ENCODE measurements around the gene KCNQ1.

Gene KCNQ1

GRCh38 chr11:2649400-2649799 lies 204.6 kb downstream of the KCNQ1 start:
- no peak for DNase-seq (ENCODE audit: low read depth, low spot score)

DNA sequence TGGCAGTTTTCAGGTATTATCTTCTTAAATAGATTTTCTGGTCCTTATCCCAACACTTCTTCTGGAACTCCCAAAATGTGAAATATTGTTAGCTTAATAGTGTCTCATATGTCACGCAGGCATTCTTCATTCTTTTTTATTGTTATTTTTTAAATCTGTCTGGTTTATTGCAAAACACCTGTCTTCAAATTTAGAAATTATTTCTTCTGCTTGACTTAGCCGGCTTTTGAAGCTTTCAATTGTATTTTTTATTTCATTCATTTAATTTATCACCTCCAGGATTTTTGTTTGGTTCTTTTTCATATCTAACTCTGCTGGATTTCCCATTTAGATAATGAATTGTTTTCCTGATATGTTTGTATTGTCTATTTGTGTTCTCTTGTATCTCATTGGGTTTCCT lies 205.0 kb downstream of the KCNQ1 start:
- no peak for DNase-seq (ENCODE audit: low read depth, low spot score)

DNA sequence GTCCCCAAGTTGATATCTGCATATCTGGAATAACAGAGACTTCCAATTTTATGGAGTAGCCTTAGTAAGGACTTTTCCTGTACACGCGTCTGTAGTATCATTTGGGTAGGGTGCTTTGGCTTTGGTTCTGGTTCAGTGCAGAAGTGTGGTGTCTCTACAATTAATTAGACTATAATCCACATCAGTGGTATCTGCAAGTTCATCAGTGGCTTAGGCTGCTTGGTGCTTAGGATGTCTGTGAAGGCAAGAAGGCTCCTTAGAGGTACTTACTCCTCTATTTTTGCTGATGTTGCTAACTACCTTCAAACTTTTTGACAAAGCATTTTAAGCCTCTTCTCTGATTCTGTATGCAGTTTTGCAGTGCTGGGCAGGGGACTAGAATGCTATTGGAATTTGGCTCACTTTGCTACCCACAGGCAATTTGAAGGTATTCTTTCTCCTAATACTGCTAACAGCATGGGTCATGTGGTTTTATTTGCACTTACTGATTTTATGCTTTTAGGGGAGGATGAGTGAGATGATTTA lies 205.6 kb downstream of the KCNQ1 start:
- DNase-seq (ENCODE audit: low read depth, low spot score), result no peak

DNA sequence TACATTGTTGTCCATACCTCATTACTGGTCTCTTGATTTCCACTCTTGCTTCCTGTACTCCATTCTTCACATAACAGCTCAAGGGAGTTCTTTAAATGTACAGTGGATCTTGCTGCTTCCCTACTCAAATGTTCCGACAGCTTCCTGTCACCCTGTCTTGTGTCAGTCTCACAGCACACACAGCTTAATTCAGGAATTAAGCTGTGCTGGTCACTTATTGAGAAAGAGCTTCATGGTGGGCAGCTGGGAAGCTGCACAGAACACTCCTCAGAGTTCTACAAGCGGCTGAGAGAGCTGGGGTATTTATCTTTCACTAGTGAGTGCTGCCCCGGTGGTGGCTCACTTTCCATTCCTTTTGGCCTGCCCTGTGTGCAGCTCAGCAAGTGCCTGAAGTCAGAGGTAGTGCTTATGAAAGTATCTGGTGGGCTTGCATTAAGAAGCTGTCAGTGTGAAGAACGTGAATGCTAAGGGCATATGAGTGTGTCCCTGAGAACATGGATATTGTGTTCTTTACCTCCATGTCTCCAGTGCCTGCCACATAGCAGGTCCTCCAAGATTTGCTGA lies 206.3 kb downstream of the KCNQ1 start:
- no peak for DNase-seq (ENCODE audit: low read depth, low spot score)

DNA sequence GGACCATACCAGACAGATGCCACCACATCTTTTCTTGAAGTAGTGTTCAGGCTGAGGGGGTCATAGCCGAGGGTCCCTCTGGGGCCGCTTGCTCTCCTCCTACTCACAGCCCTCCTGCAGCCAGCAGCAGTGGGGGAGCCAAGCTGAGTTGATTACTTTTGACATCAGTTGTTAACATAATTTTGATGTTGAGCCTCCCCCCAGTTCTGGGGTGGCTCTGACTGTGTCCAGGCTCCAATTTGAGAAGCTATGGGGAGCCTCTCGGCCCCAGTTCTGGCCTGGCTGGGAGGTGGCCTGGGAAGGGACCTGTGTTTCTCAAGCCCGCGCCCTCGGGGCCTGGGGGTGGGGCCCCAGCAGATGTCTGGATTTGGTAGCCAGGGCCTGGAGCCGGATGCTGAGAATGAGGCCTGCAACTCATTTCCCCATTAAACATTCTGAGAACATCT lies 207.0 kb downstream of the KCNQ1 start:
- DNase-seq (ENCODE audit: low read depth, low spot score), result no peak

GRCh38 chr11:2652333-2653197 lies 207.8 kb downstream of the KCNQ1 start:
- DNase-seq (ENCODE audit: low read depth, low spot score), result no peak

DNA sequence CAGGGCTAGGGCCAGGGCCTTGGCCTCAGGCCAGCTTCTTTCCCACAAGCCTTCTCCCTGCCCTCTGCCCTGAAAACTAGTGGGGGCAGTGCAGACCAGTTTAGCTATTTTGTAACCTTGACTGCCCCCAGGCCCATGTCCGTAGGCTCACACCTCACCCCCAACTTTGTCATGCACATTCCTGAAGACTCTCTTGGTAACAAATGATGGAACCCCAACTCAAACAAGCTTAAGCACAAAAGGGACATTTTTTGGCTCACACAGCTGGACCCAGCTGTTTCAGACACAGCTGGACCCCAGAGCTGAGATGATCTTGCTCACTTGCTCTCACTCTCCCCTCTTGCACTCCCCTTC lies 208.4 kb downstream of the KCNQ1 start:
- no peak for DNase-seq (ENCODE audit: low read depth, low spot score)

- no peak for DNase-seq (ENCODE audit: low read depth, low spot score)
These were observed 209.3 kb downstream of the KCNQ1 start for GRCh38 chr11:2653930-2654739.

DNA sequence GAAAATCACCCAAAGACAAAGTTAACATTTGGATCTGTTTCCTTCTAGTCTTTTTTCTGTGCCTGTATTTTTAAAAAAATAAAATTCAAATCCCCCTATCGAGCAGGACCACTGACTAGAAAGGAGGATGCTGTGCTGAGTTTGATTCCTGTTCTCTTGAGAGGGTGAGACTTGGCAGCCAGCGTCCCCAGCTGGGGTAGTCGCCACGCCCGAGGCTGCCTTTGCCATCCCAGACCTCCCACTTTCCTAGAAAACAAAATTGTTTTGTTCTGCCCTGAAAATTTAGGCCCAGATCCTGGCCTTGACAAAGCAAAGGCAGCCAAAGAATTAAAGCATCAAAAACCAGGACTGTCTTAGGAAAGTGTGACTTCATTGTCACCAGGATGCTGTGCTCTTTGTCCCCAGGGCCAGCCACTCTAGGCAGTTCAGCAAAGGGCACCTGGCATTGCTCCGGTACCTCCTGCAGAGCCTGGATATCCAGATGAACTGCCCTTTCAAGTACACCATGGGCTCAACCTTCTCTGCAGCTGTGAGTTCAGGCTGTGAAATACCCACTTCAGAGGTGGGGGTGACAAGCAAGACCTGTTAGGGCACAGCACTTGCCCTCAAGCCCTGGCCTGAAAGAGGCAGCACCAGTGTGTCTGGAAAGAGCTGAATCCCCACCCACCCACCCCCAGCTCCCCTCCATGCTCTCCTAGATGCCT lies 210.4 kb downstream of the KCNQ1 start:
- DNase-seq (ENCODE audit: low read depth, low spot score), result no peak

- no peak for DNase-seq (ENCODE audit: low read depth, low spot score)
These were observed 211.2 kb downstream of the KCNQ1 start for GRCh38 chr11:2655834-2656622.

GRCh38 chr11:2656859-2657258 lies 212.1 kb downstream of the KCNQ1 start:
- no peak for DNase-seq (ENCODE audit: low read depth, low spot score)

DNA sequence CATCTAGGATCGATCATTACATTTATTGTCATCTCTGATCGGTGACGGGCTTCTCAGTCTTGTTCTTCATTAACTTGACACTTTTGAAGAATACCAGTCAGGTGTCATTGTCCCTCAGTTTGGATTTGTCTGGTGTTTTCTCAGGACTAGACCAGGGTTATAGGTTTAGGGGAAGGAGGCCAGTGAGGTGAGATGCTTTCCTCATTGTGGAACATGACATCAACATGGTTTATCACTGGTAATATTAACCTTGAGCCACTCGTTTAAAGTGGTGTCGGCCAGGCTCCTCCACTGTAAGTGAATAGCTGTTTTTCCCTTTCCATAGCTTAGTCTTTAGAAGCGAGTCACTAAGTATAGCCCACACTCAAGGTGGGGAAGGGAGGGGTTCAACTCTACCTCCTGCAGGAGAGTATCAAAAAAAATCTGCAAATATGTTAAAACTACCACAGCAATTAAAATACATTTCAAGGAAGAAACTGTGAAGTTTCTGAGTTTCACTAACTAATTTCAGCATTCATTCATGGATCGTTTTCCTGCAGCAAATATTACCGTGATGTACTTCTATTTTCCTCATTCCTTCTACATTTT lies 213.0 kb downstream of the KCNQ1 start:
- DNase-seq (ENCODE audit: low read depth, low spot score), result no peak

DNA sequence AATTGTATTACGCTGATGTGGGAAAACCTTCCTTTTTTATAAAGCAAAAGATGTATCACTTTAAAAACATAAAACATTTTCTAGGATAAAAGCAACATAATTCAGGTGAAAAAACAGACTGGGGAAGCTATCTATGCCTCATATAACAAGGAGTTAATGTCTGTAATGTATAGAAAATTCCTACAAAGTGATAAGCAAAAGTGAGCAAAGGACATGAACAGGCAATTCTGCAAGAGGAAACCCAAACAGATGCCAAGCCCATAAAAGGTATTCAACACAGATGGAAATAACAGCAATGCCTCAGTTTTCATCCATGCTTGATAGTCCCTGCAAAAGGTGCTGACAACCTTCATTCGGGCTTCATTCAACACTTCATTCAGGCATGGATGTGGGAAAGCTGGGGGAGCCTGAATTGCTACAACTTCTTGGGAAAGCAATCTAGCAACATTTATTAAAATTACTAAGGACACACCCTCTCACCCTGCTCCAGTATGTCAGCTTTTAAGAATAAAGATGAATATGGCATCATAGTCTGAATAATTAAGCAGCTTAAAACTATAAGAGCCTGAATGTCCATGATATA lies 215.6 kb downstream of the KCNQ1 start:
- DNase-seq (ENCODE audit: low read depth, low spot score), result no peak

GRCh38 chr11:2661173-2662023 lies 216.6 kb downstream of the KCNQ1 start:
- DNase-seq (ENCODE audit: low read depth, low spot score), result no peak

DNA sequence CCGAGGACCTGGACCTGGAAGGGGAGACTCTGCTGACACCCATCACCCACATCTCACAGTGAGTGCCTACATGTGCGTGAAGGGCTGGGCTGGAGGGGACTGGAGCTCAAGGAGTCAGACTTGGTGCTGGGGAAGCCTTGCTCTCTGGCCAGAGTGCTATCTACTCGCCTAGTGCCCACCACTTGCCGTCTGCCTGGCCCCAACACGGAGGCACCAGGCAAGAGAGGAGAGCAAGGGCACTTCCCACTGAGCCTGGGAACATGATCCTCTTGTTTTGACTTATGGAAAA lies 217.2 kb downstream of the KCNQ1 start:
- no peak for DNase-seq (ENCODE audit: low read depth, low spot score)

GRCh38 chr11:2662430-2663299 lies 217.9 kb downstream of the KCNQ1 start:
- no peak for DNase-seq (ENCODE audit: low read depth, low spot score)

- no peak for DNase-seq (ENCODE audit: low read depth, low spot score)
These were observed 218.7 kb downstream of the KCNQ1 start for GRCh38 chr11:2663506-2663905.

DNA sequence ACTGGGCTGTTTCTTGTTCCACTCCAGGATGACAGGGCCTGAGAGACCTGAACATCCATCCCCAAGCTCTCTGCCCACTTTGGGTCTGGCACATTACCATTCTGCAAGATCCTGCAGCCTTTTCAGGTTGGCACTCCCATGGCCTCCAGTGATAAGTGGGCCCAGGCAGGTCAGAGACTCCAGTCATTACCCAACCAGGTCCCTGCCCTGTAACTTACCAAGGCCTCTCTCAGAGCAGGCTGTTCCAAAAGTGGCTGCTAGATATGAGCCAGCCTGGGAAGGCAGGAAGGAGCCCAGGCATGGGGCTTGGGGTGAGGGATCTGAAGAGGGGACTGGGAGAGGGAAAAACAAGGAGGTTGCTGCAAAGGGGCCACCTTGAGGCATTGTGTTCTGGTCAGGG lies 219.1 kb downstream of the KCNQ1 start:
- DNase-seq (ENCODE audit: low read depth, low spot score), result no peak

Data from iPS DF 19.7 (cell line).